Neutrophil (primary cell): ENCODE measurements around the gene GANAB.

ENCODE experiments used
- H3K27ac ChIP-seq: fragments of 200-600 bp; sonication (generic); 2 replicates; pipeline ENCODE4 v1.5.1; 2016; ENCODE audit warnings: mild to moderate bottlenecking, moderate library complexity
- H3K27me3 ChIP-seq: fragments of 200-600 bp; sonication (generic); 2 replicates; pipeline ENCODE4 v1.6.0; 2016; ENCODE audit warnings: mild to moderate bottlenecking
- H3K36me3 ChIP-seq: fragments of 200-600 bp; sonication (generic); 2 replicates; pipeline ENCODE4 v1.5.1; 2017
- H3K4me1 ChIP-seq, 2 experiments: fragments of 200-600 bp in 1 of 2; sonication (generic) in 1 of 2; 1 replicate in 1 of 2; 2 replicates in 1 of 2; pipeline versions ENCODE4 v1.5.1 to v1.6.1; 2013 to 2016; ENCODE audit warnings: low read depth in 1 of 2, low read length in 1 of 2, mild to moderate bottlenecking in 1 of 2, moderate library complexity in 1 of 2; ENCODE audit not compliant: control insufficient read depth in 1 of 2, insufficient read depth in 1 of 2
- H3K4me3 ChIP-seq, 2 experiments: fragments of 200-600 bp in 1 of 2; sonication (generic) in 1 of 2; 1 replicate in 1 of 2; 2 replicates in 1 of 2; pipeline ENCODE4 v1.5.1; 2013 to 2016; ENCODE audit warnings: low read depth in 1 of 2, low read length in 1 of 2, mild to moderate bottlenecking in 1 of 2, moderate library complexity in 1 of 2
- H3K9me3 ChIP-seq: fragments of 200-600 bp; sonication (generic); 2 replicates; pipeline ENCODE4 v1.5.1; 2016
- TF ChIP-seq, protein P1 (sequence below): fragments of 200-600 bp; sonication (generic); IDR thresholded peaks from 2 replicates; pipeline ENCODE4 v1.5.1; 2016; ENCODE audit warnings: antibody characterized with exemption

GANAB gene

DNA sequence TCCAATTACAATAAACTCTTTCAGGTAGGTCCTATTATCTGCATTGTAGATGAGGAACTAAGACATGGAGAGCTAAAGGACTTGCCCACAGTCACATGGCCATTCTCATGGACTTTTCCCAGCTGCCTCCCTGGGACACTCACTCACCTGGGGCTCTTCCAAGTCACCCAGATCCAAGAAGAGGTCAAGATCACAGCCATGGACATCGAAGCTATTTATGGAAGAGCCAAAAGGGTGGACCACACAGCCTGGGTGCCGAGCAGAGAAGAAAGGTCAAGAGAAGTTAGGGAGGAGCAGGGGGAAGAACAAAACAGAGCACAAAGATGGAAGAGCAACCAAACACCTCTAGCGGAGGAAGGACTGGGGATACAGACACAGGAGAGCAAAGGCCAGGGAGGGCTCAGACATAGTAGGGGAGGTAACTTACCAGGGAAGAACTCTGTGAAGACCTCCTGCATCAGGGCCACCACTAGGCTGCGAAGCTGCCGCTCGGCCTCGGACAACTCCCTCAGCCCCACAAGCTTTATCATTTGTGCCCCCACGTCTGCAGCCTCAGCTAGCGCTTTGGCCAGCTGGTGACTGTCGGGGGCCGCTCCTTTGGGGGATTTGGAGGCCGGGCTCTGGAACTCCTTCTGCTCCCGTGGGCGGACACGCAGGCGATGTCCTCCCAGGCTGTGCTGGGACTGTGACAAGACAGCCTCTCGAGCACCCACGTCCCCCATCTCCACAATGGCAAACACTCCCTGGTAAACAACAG, 65.3 kb downstream of the GANAB start:
- no peak overlapping the region for H3K4me3 ChIP-seq
- no peaks in the 10 kb centered on the region for H3K27me3 ChIP-seq
- H3K4me1 ChIP-seq: peaks cover 13% of the 10 kb centered on the region in 2 experiments
- H3K27ac ChIP-seq: no peak overlapping the region
- H3K36me3 ChIP-seq: peaks cover 41% of the 10 kb centered on the region
- no peaks in the 10 kb centered on the region for H3K9me3 ChIP-seq
- TF ChIP-seq, protein P1, sequence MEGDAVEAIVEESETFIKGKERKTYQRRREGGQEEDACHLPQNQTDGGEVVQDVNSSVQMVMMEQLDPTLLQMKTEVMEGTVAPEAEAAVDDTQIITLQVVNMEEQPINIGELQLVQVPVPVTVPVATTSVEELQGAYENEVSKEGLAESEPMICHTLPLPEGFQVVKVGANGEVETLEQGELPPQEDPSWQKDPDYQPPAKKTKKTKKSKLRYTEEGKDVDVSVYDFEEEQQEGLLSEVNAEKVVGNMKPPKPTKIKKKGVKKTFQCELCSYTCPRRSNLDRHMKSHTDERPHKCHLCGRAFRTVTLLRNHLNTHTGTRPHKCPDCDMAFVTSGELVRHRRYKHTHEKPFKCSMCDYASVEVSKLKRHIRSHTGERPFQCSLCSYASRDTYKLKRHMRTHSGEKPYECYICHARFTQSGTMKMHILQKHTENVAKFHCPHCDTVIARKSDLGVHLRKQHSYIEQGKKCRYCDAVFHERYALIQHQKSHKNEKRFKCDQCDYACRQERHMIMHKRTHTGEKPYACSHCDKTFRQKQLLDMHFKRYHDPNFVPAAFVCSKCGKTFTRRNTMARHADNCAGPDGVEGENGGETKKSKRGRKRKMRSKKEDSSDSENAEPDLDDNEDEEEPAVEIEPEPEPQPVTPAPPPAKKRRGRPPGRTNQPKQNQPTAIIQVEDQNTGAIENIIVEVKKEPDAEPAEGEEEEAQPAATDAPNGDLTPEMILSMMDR: no peak

DNA sequence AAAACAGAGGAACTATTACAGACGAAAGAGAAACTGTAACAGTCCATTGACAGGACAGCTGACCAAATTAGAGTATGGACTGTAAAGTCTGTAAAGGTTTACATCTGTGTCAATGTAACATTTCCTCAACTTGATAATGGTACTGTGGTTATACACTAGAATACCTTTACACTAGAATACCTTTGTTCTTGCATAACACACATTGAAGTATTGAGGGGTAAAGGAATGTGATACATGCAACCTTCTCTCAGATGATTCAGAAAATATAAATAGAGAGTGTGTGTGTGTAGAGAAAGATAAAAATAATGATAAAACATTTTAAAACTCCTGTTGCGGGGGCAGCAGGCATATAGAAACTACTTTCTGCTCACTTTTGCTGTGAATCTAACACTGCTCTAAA, 67.2 kb downstream of the GANAB start:
- H3K4me3 ChIP-seq: no peak overlapping the region
- no peaks in the 10 kb centered on the region for H3K9me3 ChIP-seq
- no peaks in the 10 kb centered on the region for H3K27me3 ChIP-seq
- H3K36me3 ChIP-seq: peaks cover 30% of the 10 kb centered on the region
- peaks cover 22 to 25% of the 10 kb centered on the region in 2 experiments for H3K4me1 ChIP-seq
- TF ChIP-seq, protein P1: no peak
- H3K27ac ChIP-seq: no peak overlapping the region

DNA sequence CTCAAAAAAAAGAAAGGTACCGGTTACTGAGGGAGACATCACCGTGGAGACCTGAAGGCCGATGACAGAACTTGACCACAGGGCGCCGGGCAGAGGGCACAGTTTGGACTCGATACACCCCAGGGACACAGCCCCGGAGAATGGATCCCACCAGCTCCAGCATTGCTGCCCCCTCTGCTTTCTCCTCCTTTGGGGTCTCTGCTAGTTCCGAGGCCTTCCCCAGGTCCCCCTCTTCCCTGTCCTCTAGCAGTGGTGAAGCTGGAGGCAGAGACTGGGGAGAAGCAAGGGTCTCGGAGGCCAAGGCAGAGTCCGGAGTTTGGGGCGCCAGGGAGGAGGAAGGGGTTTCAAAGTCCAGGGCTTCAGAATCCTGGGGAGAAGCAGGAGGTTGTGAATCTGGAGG, 67.9 kb downstream of the GANAB start:
- H3K27me3 ChIP-seq: no peaks in the 10 kb centered on the region
- H3K27ac ChIP-seq: no peak overlapping the region
- no peaks in the 10 kb centered on the region for H3K9me3 ChIP-seq
- no peak overlapping the region for H3K4me3 ChIP-seq
- peaks cover 24 to 26% of the 10 kb centered on the region in 2 experiments for H3K4me1 ChIP-seq
- H3K36me3 ChIP-seq: peaks cover 30% of the 10 kb centered on the region
- TF ChIP-seq, protein P1: no peak

DNA sequence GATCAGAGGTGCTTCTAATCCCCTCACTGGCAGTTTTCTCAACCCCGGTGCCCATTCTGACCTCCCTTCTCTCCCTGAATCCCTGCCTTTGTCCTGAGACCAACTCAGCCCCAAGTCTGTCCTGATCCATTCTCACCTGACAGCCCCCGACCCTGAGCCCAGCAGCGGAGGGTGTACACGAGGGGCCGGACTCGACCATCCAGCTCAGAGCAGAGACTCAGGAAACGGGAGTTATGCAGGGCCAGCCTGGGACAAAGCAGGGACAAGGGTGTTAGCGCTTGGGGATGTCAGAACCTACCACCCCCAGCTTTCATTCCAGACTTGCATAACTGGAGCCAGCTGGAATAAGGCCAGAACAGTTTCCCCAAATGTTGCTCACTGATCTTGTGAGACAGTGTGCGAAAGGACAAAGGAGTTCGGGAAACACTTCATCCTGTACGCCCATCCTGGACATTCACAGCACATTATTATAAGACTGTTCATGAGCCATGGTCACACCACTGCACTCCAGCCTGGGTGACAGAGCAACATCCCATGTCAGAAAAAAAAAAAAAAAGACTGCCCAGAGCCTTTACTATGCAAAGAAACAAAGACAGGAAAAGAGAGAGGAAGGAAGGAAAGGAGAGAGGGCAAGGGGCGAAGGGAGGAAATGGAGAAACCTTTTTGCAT, 69.2 kb downstream of the GANAB start:
- Histone ChIP-seq H3K4me1 (peaks cover 37% of the 10 kb centered on the region in 2 experiments), H3K27ac (peak overlapping the region; percentile 50), H3K9me3 (no peaks in the 10 kb centered on the region), H3K36me3 (peaks cover 31% of the 10 kb centered on the region), H3K4me3 (no peak overlapping the region), H3K27me3 (no peaks in the 10 kb centered on the region)
- TF ChIP-seq, protein P1: no peak

DNA sequence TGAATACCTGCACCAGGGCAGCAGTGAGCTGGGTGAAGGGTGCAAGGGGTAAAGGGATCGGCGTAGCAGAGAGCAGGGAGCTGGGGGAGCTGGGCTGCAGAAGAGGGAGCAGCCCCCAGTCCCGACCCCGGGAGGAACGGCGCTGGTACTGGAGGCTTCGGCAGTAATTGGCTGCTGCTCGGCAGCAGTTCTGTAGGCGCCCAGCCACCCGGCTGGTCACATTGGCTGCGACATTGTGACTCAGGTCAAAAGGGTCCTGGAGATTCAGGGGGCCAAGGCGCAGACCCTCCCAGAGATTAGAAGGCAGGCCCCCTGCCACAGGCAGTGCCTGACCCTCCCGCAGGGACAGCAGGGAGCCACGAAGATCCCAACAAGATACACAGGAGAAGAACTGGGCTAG, 70.6 kb downstream of the GANAB start:
- Histone ChIP-seq H3K27ac (no peak overlapping the region), H3K9me3 (no peaks in the 10 kb centered on the region), H3K36me3 (peaks cover 36% of the 10 kb centered on the region), H3K4me3 (no peak overlapping the region), H3K4me1 (peaks cover 37% of the 10 kb centered on the region in 2 experiments), H3K27me3 (no peaks in the 10 kb centered on the region)
- TF ChIP-seq, protein P1: no peak
